Mesenchymal stem cell (in vitro differentiated cells and primary cell): ENCODE results near the gene OTOF.
A peak's percentile ranks its signal among the peaks of the same experiment; 100 is the strongest.

Source experiments
- DNase-seq: peaks from one replicate; pipeline ENCODE4 v3.0.0-alpha.2; 2013
- H2AFZ ChIP-seq: one replicate; pipeline ENCODE4 v1.6.1; 2013; ENCODE audit warnings: low read depth, mild to moderate bottlenecking, control low read depth, inconsistent platforms, low read length, moderate library complexity
- H2AK5ac ChIP-seq: 2 replicates; pipeline ENCODE4 v1.6.1; 2013; ENCODE audit warnings: low read length, moderate library complexity, mild to moderate bottlenecking, inconsistent platforms; ENCODE audit not compliant: severe bottlenecking
- H2BK120ac ChIP-seq: one replicate; pipeline ENCODE4 v1.6.1; 2013; ENCODE audit warnings: low read depth, mild to moderate bottlenecking, inconsistent platforms, low read length, moderate library complexity
- H2BK12ac ChIP-seq, 2 experiments: one replicate each; pipeline ENCODE4 v1.6.1; 2013; ENCODE audit warnings: inconsistent platforms in 2 of 2, low read length in 2 of 2, mild to moderate bottlenecking in 2 of 2, moderate library complexity in 2 of 2, control low read depth in 1 of 2
- H2BK15ac ChIP-seq: one replicate; pipeline ENCODE4 v1.6.1; 2013; ENCODE audit warnings: mild to moderate bottlenecking, low read depth, inconsistent platforms; ENCODE audit not compliant: poor library complexity, severe bottlenecking
- H2BK5ac ChIP-seq: 2 replicates; pipeline ENCODE4 v1.6.1; 2013; ENCODE audit warnings: low read depth, mild to moderate bottlenecking, low read length, control low read depth, inconsistent platforms; ENCODE audit not compliant: poor library complexity, severe bottlenecking
- H3K14ac ChIP-seq, 2 experiments: one replicate each; pipeline ENCODE4 v1.6.1; 2013; ENCODE audit warnings: inconsistent platforms in 2 of 2, low read length in 2 of 2, control low read depth in 1 of 2, mild to moderate bottlenecking in 1 of 2, moderate library complexity in 1 of 2
- H3K18ac ChIP-seq, 2 experiments: one replicate each; pipeline ENCODE4 v1.6.1; 2013; ENCODE audit warnings: inconsistent platforms in 2 of 2, low read length in 2 of 2, control low read depth in 1 of 2, low read depth in 1 of 2, mild to moderate bottlenecking in 1 of 2
- H3K23ac ChIP-seq, 2 experiments: one replicate each; pipeline ENCODE4 v1.6.1; 2013; ENCODE audit warnings: inconsistent platforms in 2 of 2, low read length in 2 of 2, mild to moderate bottlenecking in 2 of 2, moderate library complexity in 2 of 2, control low read depth in 1 of 2
- H3K27ac ChIP-seq: 2 replicates; pipeline ENCODE4 v1.5.1; 2013; ENCODE audit warnings: mild to moderate bottlenecking, moderate library complexity, low read length, control low read depth, inconsistent platforms; ENCODE audit not compliant: poor library complexity, severe bottlenecking
- H3K27me3 ChIP-seq, 2 experiments: 2 replicates each; pipeline versions ENCODE4 v1.6.1 to v1.7.0; 2013; ENCODE audit warnings: low read length in 2 of 2, mild to moderate bottlenecking in 2 of 2, moderate library complexity in 2 of 2, control low read depth in 1 of 2, inconsistent platforms in 1 of 2; ENCODE audit not compliant: control insufficient read depth in 1 of 2, insufficient read depth in 1 of 2
- H3K36me3 ChIP-seq, 2 experiments: 2 replicates each; pipeline versions ENCODE4 v1.6.1 to v1.7.0; 2013; ENCODE audit warnings: low read length in 2 of 2, control low read depth in 1 of 2, inconsistent platforms in 1 of 2, low read depth in 1 of 2, mild to moderate bottlenecking in 1 of 2; ENCODE audit not compliant: insufficient read depth in 2 of 2, control insufficient read depth in 1 of 2
- H3K4ac ChIP-seq, 2 experiments: one replicate each; pipeline ENCODE4 v1.6.1; 2013; ENCODE audit warnings: inconsistent platforms in 2 of 2, low read length in 2 of 2, mild to moderate bottlenecking in 2 of 2, moderate library complexity in 2 of 2, control low read depth in 1 of 2, low read depth in 1 of 2
- H3K4me1 ChIP-seq: 2 replicates; pipeline ENCODE4 v1.6.1; 2013; ENCODE audit warnings: low read depth, low read length, control low read depth; ENCODE audit not compliant: control insufficient read depth, insufficient read depth
- H3K4me2 ChIP-seq: 2 replicates; pipeline ENCODE4 v1.6.1; 2013; ENCODE audit warnings: low read length, mild to moderate bottlenecking, inconsistent platforms; ENCODE audit not compliant: poor library complexity, severe bottlenecking
- H3K4me3 ChIP-seq, 2 experiments: 2 replicates each; pipeline versions ENCODE4 v1.5.1 to v1.7.0; 2013; ENCODE audit warnings: low read length in 2 of 2, mild to moderate bottlenecking in 2 of 2, control low read depth in 1 of 2, low read depth in 1 of 2; ENCODE audit not compliant: insufficient read depth in 1 of 2
- H3K79me1 ChIP-seq: replicated peaks from 2 replicates; pipeline ENCODE4 v1.6.1; 2013; ENCODE audit warnings: mild to moderate bottlenecking, control low read depth, low read length, inconsistent platforms; ENCODE audit not compliant: poor library complexity, severe bottlenecking
- H3K9ac ChIP-seq: 2 replicates; pipeline ENCODE4 v1.7.0; 2013; ENCODE audit warnings: mild to moderate bottlenecking, low read length, moderate library complexity
- H3K9me3 ChIP-seq: 2 replicates; pipeline ENCODE4 v1.7.0; 2013; ENCODE audit warnings: mild to moderate bottlenecking, low read length; ENCODE audit not compliant: control insufficient read depth
- H4K8ac ChIP-seq: one replicate; pipeline ENCODE4 v1.6.1; 2013; ENCODE audit warnings: inconsistent platforms, mild to moderate bottlenecking, low read length, moderate library complexity
- H4K91ac ChIP-seq: one replicate; pipeline ENCODE4 v1.6.1; 2013; ENCODE audit warnings: mild to moderate bottlenecking, low read length, inconsistent platforms
- WGBS: methylation state at CpG from one replicate; pipeline ENCODE4 v1.1.7; 2013; ENCODE audit warnings: mixed read lengths; 5-methylcytosine and 5-hydroxymethylcytosine counted together

OTOF gene

DNA sequence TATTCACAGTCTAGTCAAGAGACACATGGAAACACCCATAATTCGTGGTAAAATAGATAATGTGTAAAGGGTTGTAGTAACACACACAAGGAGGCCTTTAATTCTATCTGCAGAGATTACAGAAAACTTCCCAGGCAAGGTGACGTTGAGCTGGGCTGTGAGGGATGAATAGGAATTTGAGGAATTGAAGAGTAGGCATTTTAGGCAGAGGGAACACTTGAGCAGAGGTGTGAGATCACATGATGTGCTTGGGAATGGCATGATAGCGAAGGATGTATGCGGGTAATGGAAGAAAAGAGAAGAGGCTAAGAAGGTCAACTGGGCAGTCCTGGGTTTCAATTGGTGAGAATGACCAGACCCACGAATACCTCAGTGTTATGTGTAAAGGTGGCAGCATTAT is 56.0 kb downstream of the OTOF start:
- Histone ChIP-seq H3K4me3 (no peak overlapping the region), H3K14ac (no peak overlapping the region), H3K4me1 (no peaks in the 10 kb centered on the region), H3K23ac (no peak overlapping the region), H3K18ac (no peak overlapping the region), H3K9me3 (no peaks in the 10 kb centered on the region), H4K91ac (no peak overlapping the region), H3K79me1 (no peaks in the 10 kb centered on the region), H3K9ac (no peak overlapping the region), H3K27ac (no peak overlapping the region), H3K4me2 (no peak overlapping the region), H2BK12ac (no peak overlapping the region), H2BK5ac (no peak overlapping the region), H3K36me3 (no peaks in the 10 kb centered on the region), H4K8ac (no peak overlapping the region), H2AFZ (no peak overlapping the region), H2BK15ac (no peak overlapping the region), H2BK120ac (no peak overlapping the region), H2AK5ac (no peak overlapping the region), H3K4ac (no peak overlapping the region), H3K27me3 (peaks cover 7 to 11% of the 10 kb centered on the region in 2 experiments)
- WGBS, result 86% methylated on average over 5 of the region's 5 CpGs
- DNase-seq, result no peak

- WGBS, result 93% methylated on average over 3 of the region's 3 CpGs
- Histone ChIP-seq H3K4ac (no peak overlapping the region), H2BK120ac (no peak overlapping the region), H3K18ac (no peak overlapping the region), H2BK15ac (no peak overlapping the region), H3K4me3 (no peak overlapping the region), H3K27me3 (peaks cover 0 to 3% of the 10 kb centered on the region in 2 experiments), H4K91ac (no peak overlapping the region), H3K9me3 (no peaks in the 10 kb centered on the region), H3K9ac (no peak overlapping the region), H4K8ac (no peak overlapping the region), H3K4me2 (no peak overlapping the region), H3K27ac (no peak overlapping the region), H3K79me1 (no peaks in the 10 kb centered on the region), H3K36me3 (no peaks in the 10 kb centered on the region), H2AFZ (no peak overlapping the region), H3K23ac (no peak overlapping the region), H2AK5ac (no peak overlapping the region), H3K4me1 (no peaks in the 10 kb centered on the region), H2BK12ac (no peak overlapping the region), H2BK5ac (no peak overlapping the region), H3K14ac (no peak overlapping the region)
- DNase-seq, result peak; percentile 49
Measured at GRCh38 chr2:26414311-26414710, 63.6 kb downstream of the OTOF start.

- no peaks in the 10 kb centered on the region for H3K4me1 ChIP-seq
- H2AK5ac ChIP-seq, result no peak overlapping the region
- H3K4ac ChIP-seq, result no peak overlapping the region
- no peak overlapping the region for H3K23ac ChIP-seq
- no peak overlapping the region for H2BK12ac ChIP-seq
- H3K9ac ChIP-seq, result no peak overlapping the region
- no peak overlapping the region for H2AFZ ChIP-seq
- no peak overlapping the region for H3K4me3 ChIP-seq
- no peaks in the 10 kb centered on the region for H3K36me3 ChIP-seq
- DNase-seq, result peak; percentile 22
- H2BK15ac ChIP-seq, result no peak overlapping the region
- no peak overlapping the region for H4K91ac ChIP-seq
- H4K8ac ChIP-seq, result no peak overlapping the region
- no peak overlapping the region for H3K27ac ChIP-seq
- H3K9me3 ChIP-seq, result no peaks in the 10 kb centered on the region
- H2BK120ac ChIP-seq, result no peak overlapping the region
- no peaks in the 10 kb centered on the region for H3K79me1 ChIP-seq
- no peak overlapping the region for H3K14ac ChIP-seq
- peaks cover 4 to 7% of the 10 kb centered on the region in 2 experiments for H3K27me3 ChIP-seq
- no peak overlapping the region for H3K18ac ChIP-seq
- H3K4me2 ChIP-seq, result no peak overlapping the region
- 97% methylated on average over 7 of the region's 10 CpGs for WGBS
- H2BK5ac ChIP-seq, result no peak overlapping the region
Measured at GRCh38 chr2:26412091-26412673, 65.7 kb downstream of the OTOF start.

GRCh38 chr2:26411419-26411818 is 66.5 kb downstream of the OTOF start:
- Histone ChIP-seq H3K27ac (no peak overlapping the region), H3K4me1 (no peaks in the 10 kb centered on the region), H4K8ac (no peak overlapping the region), H3K9me3 (no peaks in the 10 kb centered on the region), H3K36me3 (no peaks in the 10 kb centered on the region), H2AFZ (no peak overlapping the region), H3K4me2 (no peak overlapping the region), H2BK120ac (no peak overlapping the region), H4K91ac (no peak overlapping the region), H3K9ac (no peak overlapping the region), H3K79me1 (no peaks in the 10 kb centered on the region), H2BK5ac (no peak overlapping the region), H3K4me3 (no peak overlapping the region), H3K27me3 (peaks cover 4 to 7% of the 10 kb centered on the region in 2 experiments), H3K18ac (no peak overlapping the region), H2AK5ac (no peak overlapping the region), H3K23ac (no peak overlapping the region), H3K14ac (no peak overlapping the region), H2BK12ac (no peak overlapping the region), H3K4ac (no peak overlapping the region), H2BK15ac (no peak overlapping the region)
- WGBS, result 97% methylated on average over 5 of the region's 6 CpGs
- DNase-seq, result no peak
